Panc1 (cell line): Measurements from ENCODE around the gene CTSK.

Source experiments
- POLR2AphosphoS5 ChIP-seq: IDR thresholded peaks from 2 replicates; pipeline ENCODE4 v1.6.1; 2012; ENCODE audit warnings: mild to moderate bottlenecking, low read depth, low read length, moderate library complexity
- SIN3A ChIP-seq: IDR thresholded peaks from 2 replicates; pipeline ENCODE4 v1.6.1; 2012; ENCODE audit warnings: low read depth, mild to moderate bottlenecking, low read length, moderate library complexity, borderline replicate concordance; ENCODE audit not compliant: insufficient read depth
- TF ChIP-seq, protein P1 (sequence below): fragments of 450-650 bp; IDR thresholded peaks from 2 replicates; pipeline ENCODE4 v1.5.1; 2017; ENCODE audit warnings: mild to moderate bottlenecking
- TF ChIP-seq, protein P2 (sequence below), 2 experiments: IDR thresholded peaks; 2 replicates each; pipeline ENCODE4 v1.6.1; 2011 to 2012; ENCODE audit warnings: low read depth in 2 of 2, control low read depth in 1 of 2, low read length in 1 of 2, mild to moderate bottlenecking in 1 of 2, moderate library complexity in 1 of 2; ENCODE audit not compliant: insufficient read depth in 1 of 2

DNA sequence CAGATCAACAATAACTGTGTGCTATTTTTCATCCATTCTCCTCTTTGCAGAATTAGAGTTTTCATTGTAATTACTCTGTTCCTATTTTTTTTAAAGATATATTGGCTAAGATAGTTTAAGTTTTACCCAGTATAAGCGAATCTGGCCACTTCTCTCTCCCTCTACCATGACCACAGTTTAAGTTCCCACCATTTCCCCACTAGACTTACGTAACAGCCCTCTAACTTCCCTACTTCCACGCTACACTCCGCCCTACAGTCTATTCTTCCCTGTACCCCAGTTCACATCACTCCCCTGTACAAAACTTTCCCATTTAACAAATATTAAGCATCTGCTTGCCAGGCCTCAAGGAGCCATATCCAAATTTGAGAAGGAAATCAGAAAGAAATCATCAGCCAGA lies 16.5 kb downstream of the CTSK start:
- TF ChIP-seq, protein P1, sequence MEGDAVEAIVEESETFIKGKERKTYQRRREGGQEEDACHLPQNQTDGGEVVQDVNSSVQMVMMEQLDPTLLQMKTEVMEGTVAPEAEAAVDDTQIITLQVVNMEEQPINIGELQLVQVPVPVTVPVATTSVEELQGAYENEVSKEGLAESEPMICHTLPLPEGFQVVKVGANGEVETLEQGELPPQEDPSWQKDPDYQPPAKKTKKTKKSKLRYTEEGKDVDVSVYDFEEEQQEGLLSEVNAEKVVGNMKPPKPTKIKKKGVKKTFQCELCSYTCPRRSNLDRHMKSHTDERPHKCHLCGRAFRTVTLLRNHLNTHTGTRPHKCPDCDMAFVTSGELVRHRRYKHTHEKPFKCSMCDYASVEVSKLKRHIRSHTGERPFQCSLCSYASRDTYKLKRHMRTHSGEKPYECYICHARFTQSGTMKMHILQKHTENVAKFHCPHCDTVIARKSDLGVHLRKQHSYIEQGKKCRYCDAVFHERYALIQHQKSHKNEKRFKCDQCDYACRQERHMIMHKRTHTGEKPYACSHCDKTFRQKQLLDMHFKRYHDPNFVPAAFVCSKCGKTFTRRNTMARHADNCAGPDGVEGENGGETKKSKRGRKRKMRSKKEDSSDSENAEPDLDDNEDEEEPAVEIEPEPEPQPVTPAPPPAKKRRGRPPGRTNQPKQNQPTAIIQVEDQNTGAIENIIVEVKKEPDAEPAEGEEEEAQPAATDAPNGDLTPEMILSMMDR = no peak
- TF ChIP-seq POLR2AphosphoS5 (no peak), SIN3A (no peak)
- TF ChIP-seq, protein P2, sequence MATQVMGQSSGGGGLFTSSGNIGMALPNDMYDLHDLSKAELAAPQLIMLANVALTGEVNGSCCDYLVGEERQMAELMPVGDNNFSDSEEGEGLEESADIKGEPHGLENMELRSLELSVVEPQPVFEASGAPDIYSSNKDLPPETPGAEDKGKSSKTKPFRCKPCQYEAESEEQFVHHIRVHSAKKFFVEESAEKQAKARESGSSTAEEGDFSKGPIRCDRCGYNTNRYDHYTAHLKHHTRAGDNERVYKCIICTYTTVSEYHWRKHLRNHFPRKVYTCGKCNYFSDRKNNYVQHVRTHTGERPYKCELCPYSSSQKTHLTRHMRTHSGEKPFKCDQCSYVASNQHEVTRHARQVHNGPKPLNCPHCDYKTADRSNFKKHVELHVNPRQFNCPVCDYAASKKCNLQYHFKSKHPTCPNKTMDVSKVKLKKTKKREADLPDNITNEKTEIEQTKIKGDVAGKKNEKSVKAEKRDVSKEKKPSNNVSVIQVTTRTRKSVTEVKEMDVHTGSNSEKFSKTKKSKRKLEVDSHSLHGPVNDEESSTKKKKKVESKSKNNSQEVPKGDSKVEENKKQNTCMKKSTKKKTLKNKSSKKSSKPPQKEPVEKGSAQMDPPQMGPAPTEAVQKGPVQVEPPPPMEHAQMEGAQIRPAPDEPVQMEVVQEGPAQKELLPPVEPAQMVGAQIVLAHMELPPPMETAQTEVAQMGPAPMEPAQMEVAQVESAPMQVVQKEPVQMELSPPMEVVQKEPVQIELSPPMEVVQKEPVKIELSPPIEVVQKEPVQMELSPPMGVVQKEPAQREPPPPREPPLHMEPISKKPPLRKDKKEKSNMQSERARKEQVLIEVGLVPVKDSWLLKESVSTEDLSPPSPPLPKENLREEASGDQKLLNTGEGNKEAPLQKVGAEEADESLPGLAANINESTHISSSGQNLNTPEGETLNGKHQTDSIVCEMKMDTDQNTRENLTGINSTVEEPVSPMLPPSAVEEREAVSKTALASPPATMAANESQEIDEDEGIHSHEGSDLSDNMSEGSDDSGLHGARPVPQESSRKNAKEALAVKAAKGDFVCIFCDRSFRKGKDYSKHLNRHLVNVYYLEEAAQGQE (IDR thresholded peaks at IDR 0.05; ENCODE audit: insufficient read depth in 1 of 2, low read depth in 2 of 2, low read length in 1 of 2) = no peak
